NCI-H2107 (cell line): ENCODE results near the gene MAP3K15.

Source experiments
- DNase-seq: peaks from one replicate; lab custom pipeline; 2025; lab: John Stamatoyannopoulos, UW

The MAP3K15 gene

GRCh38 chrX:19343535-19344408 is 171.5 kb downstream of the MAP3K15 start, which contains the start of gene PDHA1:
PDHA1 (plus strand) TSS chrX:19343927; CDS start chrX:19344038, 111 bp downstream.
- DNase-seq: peak; percentile 86

DNA sequence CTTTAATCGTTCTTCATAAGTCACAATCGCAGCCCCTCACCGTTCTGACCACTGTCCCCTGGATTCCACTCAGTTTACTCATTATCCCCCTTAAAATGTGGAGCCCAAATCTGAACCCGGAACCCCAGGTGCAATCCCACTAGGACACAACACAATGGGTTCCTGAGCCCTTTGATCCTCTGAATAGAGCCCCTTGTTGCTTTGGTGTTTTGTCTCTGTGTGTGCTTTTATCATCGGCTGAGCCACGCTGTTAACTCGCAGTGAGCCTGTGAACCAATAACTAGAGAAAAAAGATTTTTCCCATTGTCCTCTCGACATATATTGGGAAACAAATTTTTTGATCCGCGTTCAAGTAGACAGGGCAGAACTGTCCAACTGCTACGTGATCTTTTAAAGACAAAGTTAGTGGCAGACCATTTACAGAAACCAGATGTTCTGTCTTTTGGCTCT is 172.2 kb downstream of the MAP3K15 start:
- DNase-seq: no peak

DNA sequence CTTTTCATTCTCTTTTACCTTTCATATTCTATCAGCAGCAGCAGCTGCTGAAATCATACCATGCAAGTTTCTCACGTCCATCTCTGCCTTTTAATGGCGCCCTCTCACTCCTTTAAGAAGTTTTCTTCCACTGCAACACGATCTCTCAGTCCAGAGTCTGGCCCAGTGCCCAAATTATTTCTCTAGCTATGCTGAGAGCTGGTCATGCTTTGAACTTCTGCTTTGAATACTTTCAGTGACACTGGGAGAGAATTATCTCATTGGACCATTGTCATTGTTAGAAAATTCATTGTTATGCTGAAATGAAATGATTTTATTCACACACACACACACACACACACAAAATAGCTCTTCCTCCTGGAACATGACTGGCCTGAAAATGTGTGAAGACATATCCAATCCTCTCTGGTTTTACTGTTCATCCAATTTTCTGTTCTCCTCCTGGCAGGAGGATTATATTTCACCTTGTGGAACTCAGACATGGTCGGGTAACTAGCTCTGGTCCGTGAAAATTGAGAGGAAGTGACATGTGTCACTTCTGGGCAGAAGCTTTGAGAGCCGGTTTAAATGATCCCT is 172.9 kb downstream of the MAP3K15 start:
- no peak for DNase-seq

DNA sequence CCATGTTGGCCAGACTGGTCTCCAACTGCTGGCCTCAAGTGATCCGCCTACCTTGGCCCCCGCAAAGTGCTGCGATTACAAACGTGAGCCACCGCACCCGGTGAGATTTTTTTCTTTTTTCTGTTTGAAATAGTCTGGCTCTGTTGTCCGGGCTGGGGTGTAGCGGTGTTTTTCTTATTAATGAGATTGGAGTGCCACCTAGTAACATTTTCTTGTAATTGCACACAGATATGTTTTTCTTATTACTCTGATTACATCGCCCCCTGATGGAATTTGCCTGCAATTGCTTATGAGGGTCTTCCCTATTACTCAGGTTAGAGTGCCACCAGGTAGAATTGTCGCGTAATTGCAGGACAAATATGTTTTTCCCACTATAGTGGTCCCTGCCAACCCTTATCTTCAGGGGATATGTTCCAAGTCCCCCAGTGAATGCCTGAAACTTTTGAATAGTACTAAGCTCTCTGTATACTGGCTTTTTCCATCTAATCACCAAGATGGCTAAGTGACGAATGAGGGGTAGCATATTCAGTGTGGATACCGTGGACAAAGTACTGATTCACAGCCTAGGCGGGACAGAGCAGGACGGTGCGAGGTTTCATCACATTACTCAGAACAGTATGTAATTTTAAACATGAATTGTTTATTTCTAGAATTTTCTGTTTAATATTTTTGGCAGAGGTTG is 180.2 kb downstream of the MAP3K15 start:
- no peak for DNase-seq

- DNase-seq: no peak
Measured at GRCh38 chrX:19332983-19333382, 182.3 kb downstream of the MAP3K15 start.

- no peak for DNase-seq
Measured at GRCh38 chrX:19331831-19332230, 183.5 kb downstream of the MAP3K15 start.

GRCh38 chrX:19326567-19326966 is 188.7 kb downstream of the MAP3K15 start:
- DNase-seq: no peak
